ENCODE measurements around the gene BPIFB6.

The BPIFB6 gene, protein sequence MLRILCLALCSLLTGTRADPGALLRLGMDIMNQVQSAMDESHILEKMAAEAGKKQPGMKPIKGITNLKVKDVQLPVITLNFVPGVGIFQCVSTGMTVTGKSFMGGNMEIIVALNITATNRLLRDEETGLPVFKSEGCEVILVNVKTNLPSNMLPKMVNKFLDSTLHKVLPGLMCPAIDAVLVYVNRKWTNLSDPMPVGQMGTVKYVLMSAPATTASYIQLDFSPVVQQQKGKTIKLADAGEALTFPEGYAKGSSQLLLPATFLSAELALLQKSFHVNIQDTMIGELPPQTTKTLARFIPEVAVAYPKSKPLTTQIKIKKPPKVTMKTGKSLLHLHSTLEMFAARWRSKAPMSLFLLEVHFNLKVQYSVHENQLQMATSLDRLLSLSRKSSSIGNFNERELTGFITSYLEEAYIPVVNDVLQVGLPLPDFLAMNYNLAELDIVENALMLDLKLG

DNA sequence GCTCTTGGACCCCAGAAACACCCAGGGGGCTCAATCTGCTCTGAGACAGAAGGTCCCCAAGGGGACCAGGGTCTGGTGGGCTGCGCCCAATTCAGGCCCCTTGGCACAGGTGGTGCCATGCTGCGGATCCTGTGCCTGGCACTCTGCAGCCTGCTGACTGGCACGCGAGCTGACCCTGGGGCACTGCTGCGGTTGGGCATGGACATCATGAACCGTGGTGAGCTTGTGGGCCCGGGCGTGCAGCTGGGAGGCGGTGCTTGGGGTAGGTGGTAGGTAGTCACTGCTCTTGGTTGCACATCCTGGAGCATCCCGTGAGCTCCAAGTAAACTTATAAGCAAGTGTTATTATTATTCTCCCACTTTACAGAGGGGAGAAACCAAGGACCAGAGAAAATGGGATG lies at the start of gene BPIFB6:
BPIFB6 (plus strand) TSS at position 118 of the 400 bp plus-strand sequence; CDS start at position 118, 0 bp downstream.
- DNase-seq (ENCODE audit: low spot score) = no peak

DNA sequence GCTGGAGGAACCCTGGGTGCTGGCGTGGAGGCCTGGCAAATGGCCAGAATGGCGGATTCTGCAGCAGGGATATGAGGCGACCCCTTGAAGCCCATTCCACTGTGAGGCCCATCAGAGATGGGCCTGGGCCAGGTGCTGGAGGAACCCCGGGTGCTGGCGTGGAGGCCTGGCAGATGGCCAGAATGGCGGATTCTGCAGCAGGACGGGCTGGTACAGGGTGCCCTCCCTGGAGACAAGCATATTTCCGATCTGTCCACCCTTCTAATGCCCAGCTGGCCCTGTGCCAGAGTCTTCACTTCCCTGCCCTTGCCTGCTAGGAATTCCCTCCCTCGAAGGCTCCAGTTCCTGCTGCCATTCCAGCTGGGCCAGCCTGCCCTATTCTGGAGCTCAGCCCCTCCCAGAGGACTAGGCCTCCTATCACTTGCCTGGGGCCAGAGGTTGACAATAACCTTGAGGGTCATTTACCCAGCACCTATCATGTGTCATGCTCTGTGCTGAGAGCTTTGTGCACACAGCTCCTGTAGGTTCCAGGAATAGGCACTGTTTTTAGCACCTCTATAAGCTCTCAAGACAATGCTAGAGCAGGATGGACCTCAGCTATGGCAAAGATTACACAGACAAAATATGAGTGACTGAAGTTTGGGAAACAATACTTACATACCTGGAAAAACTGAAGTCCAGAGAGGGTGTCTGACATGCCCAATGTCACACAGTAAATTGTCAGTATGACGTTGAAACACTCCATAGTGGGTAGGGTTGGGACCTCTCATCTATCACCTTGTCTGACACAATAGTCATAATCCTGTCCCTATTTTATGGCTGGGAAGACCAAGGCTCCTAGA lies 48.6 kb upstream of the BPIFB6 start:
- no peak for DNase-seq (ENCODE audit: low spot score)

DNA sequence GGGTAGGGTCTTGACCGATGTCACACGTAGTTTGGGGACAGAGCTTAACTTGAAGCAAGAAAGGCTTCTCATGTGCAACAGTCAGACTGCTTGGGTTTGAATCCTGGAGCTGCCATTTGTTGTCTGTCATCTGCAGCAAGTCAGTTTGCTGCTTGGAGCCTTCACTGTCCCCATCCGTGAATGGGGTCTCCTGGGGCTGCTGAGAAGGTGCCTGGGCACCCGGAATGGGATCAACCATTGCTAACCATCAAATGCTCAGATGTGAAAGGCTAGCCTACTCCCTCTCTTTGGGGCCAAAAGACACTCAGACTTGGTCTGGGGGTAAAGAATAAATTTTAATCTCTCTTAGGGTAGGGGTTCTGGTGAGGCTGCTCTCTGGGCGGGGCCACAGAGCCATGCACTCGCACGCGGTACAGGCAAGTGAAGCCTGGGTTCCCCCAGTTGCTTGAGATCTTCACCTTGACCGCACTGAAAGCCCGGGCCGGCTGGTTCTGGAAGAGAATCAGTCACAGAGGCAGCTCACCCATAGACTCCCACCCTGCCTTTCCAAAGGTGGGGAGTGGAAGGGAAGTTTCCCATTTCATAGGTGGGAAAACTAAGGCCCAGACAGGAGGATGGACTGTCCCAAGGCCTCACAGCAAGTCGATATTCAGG lies 47.9 kb upstream of the BPIFB6 start:
- DNase-seq (ENCODE audit: low spot score) = no peak

GRCh38 chr20:32984196-32984595 lies 47.3 kb upstream of the BPIFB6 start:
- no peak for DNase-seq (ENCODE audit: low spot score)

- no peak for DNase-seq (ENCODE audit: low spot score)
These were observed 46.7 kb upstream of the BPIFB6 start for GRCh38 chr20:32984631-32985354.

GRCh38 chr20:32985596-32985995 lies 45.9 kb upstream of the BPIFB6 start:
- no peak for DNase-seq (ENCODE audit: low spot score)

DNA sequence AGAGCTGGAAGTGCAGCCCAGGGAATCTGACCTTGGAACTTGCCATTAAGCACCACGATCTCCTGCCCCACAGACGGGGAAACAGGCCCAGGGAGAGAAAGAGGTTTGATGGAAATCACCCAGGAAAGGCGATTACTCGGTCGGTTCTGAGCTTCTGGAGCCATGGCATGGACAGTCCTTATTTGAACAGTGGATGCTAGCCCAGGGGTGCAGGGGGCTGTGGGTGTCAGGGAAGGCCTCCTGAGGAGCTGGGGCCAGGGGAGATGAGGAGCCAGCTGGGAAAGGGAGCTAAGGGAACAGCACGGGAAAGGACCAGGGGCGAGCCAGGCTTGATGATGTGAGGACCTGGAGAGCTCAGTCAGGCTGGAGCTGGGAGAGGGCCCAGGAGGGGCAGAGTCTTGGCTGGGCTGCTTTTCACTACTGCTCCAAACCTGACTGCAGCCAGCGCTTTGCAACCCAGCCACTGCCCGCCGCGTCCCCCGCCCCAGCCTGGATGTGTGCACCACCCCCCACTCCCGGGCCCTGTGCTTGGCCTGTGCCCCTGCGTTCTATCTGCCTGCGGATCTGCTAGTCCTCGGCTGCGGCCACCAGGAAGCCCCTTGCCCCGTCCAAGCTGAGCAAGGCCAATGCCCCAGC lies 45.0 kb upstream of the BPIFB6 start:
- no peak for DNase-seq (ENCODE audit: low spot score)

GRCh38 chr20:32987044-32987825 lies 44.2 kb upstream of the BPIFB6 start:
- no peak for DNase-seq (ENCODE audit: low spot score)

DNA sequence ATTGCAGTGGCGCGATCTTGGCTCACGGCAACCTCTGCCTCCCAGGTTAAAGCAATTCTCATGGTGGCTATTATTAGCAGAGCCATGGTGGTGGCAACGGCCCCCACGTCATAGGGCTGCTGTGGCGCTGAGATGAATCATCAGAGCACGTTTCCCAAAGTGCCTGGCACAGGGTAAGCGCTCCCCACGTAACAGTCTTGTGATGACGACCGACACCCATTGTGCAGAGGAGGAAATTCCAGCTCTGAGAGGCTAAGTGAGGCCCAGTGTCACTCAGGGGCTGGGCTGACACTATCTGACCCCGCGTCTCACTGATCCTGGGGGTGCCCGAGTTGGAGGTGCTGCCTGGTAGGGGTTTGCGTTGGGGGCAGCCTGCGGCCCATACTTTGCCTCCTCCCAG lies 43.4 kb upstream of the BPIFB6 start:
- DNase-seq (ENCODE audit: low spot score) = no peak

DNA sequence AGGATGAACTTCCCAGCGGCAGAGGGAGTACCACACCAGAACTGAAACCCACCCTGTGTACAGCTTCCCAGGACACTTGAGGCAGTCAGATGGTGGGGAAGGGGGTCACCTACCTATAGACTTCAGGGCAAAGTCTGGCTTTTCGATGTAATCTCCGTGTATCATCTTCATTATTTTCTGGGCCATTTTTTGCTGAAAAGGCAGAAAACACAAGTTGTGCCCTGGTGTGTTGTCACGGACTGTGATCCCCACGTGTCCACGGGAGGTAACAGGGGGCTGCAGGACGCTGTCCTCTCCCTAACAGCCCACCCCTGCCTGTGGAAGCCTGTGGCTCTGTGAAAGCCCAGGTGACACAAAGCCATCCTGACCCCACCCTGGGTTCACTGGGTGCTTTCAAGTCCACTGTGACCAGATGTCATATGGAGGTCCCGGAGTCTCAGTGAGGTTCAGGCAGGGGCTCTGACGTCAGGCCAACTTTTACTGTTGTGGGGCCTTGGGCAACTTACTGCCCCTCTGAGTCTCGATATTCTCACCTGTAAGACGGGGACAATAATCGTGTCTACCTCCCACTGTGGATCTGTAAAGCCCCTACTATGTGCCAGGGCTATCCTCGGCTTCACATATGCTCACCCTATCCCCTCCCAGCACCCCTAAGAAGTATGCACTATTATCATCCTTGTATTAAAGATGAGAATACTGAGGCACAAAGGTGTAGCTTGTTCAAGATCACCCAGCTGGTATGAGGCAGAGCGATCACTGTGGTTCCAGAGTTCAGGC lies 41.8 kb upstream of the BPIFB6 start:
- DNase-seq (ENCODE audit: low spot score) = no peak

GRCh38 chr20:32990426-32990825 lies 41.0 kb upstream of the BPIFB6 start:
- no peak for DNase-seq (ENCODE audit: low spot score)

DNA sequence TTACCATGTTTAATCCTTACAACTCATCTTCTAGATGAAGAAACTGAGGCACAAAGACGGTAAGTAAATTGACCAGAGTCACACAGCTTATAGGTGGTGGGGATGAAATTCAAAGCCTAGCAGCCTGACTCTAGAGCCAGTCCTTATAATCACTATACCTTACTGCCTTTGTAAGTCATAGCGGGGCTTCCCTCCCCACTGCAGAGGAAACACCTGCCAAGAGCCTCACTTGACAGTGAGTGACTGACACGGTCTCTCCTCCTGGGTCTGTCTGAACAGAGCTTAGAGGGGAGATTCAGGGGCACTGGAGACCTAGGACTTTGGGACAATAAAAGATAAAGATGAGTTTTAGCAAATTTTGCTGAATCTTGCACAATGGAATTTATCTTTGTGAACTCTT lies 40.1 kb upstream of the BPIFB6 start:
- no peak for DNase-seq (ENCODE audit: low spot score)

DNA sequence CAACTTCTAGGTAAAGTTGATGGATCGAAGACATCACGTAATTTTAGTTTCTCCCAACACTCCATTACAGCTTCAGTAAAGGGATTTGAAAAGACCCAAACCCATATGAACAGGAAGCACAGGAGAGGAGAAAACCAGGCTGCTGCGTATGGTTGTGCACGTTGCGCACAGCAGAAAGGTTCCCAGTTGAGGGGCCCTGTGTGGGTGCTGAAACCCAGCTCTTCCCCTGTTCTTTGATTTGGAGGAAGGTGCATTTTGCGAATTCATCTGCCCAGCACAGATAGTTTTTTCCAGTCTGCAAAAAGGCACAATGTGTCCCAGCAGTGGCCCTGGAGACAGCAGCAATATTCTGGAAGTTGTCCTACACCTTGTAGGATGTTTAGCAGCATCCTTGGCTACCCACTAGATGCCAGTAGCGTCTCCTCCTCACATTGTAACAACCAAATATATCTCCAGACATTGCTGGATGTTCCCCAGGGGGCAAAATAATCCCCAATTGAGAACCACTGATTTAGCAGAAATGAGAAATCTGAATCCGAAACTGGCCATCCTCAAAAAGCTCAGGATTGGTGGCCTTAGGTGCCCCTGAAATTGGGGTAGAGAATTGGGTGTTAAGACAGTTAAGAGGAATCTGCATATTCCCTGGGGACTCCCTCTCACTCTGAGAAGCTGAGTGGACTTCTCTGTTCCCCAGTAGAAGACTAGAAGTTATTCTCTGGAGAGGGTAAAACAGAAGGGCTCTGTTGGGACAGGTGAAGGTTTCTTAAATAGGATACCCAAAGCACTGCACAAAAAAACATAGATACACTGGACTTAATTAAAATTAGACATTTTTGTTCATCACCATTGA lies 39.4 kb upstream of the BPIFB6 start:
- no peak for DNase-seq (ENCODE audit: low spot score)

DNA sequence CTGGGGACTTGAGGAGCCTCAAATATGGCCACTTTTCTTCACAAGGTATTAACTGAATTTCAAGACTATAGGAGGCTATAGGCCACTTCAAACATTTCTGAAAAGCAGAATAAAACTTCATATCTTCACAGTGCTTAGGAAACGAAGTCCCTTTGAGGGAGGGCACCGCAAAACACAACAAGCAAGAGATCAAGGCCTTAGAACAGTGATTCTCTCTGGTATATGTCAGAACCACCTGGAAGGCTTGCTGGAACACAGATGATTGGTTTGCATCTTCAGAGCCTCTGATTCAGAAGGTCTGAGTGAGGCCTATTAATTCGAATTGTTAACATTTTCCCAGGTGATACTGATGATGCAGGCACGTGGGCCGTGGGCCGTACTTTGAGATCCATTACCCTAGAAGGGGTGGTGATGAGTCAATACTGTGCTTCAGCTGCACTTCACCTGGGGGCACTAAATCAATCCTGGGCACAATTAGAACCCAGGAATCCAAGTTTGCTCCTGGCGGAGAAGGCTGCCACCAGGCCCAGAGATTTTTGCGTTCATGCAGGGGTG lies 37.9 kb upstream of the BPIFB6 start:
- DNase-seq (ENCODE audit: low spot score) = no peak

- DNase-seq (ENCODE audit: low spot score) = no peak
These were observed 35.6 kb upstream of the BPIFB6 start for GRCh38 chr20:32995802-32996201.

DNA sequence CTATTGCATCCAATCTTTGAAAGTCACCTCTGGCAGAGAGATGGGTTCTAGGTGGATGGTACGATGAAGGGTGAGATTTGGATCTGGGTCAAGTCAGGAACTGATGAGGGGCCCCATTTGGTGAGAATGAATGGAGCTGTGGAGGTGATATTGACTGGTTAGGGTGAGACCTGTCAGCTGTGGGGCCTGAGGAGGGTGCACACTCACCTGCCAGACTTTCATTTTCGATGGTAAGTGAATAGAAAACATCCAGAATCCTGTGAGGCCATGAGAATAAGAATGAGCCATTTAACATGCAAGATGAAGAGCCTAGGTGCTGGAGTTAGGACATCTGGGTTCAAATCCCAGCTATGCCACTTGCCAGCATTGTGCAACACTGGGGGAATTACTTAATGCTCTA lies 34.0 kb upstream of the BPIFB6 start:
- no peak for DNase-seq (ENCODE audit: low spot score)

DNA sequence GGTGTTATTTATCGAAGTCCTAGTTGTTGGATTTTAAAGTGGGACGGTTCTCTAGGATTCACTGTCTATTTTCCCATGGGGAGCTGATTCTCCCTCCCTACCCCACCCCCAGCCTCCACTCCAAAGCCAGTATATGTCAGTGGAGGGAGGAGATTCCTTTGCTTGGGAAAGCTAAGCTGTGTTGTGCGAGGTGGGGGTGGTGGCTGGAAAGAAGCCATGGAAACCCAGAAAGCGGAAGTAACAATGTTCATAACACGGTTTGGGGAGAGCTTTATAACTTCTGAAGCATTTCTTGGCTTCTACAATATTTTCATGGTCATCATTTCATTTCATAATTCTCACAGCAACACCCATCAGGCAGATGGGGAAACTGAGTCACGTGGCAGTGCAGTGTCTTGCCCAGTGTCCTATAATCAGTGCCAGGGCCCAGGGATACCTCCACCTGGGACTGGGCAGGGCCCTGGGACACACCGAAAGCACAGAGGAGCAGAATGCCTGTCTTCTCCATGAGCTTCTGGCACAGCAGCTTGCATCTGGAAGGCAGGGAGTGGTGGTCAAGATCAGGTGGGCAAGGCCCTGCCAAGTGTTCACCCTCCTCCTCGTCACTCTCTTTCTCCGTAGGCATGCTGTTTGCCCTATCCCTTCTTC lies 31.7 kb upstream of the BPIFB6 start:
- DNase-seq (ENCODE audit: low spot score) = no peak

Data from NAMALWA (cell line).